GM10266 (cell line): ENCODE data around the gene ABCG5.

Source experiments
- DNase-seq: peaks from one replicate; pipeline ENCODE4 v3.0.0; 2012; ENCODE audit errors: extremely low spot score
- TF ChIP-seq, protein P1 (sequence below): IDR thresholded peaks from 2 replicates; pipeline ENCODE4 v1.5.1; 2012; ENCODE audit warnings: mild to moderate bottlenecking, low read depth; ENCODE audit not compliant: control insufficient read depth, insufficient read depth; ENCODE audit errors: missing control alignments

The ABCG5 gene

GRCh38 chr2:43810888-43811287 lies 27.8 kb downstream of the ABCG5 start:
- TF ChIP-seq, protein P1, sequence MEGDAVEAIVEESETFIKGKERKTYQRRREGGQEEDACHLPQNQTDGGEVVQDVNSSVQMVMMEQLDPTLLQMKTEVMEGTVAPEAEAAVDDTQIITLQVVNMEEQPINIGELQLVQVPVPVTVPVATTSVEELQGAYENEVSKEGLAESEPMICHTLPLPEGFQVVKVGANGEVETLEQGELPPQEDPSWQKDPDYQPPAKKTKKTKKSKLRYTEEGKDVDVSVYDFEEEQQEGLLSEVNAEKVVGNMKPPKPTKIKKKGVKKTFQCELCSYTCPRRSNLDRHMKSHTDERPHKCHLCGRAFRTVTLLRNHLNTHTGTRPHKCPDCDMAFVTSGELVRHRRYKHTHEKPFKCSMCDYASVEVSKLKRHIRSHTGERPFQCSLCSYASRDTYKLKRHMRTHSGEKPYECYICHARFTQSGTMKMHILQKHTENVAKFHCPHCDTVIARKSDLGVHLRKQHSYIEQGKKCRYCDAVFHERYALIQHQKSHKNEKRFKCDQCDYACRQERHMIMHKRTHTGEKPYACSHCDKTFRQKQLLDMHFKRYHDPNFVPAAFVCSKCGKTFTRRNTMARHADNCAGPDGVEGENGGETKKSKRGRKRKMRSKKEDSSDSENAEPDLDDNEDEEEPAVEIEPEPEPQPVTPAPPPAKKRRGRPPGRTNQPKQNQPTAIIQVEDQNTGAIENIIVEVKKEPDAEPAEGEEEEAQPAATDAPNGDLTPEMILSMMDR, result no peak

DNA sequence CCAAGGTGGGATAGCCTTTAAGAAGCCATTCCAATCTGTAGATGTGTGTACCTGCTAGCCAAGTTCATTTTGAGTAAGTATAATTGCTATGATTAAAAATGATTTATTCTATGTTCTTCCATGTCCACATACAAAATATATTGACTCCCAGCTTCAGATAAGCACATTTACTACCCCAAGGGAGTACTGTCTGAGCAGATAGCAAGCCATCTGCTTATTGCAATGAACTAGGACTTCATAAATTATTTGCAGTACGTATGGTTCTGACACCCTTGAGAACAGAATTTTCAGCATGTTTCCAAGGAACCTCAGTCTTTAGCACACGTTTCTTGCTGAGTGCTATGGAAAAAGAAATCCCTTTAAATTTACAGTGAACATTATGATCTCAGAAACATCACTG lies 28.2 kb downstream of the ABCG5 start:
- DNase-seq, result no peak
- TF ChIP-seq, protein P1, result no peak

More at GRCh38 chr2:43810888-43811287, 27.8 kb downstream of the ABCG5 start:
- DNase-seq, result no peak

GRCh38 chr2:43806719-43807031 lies 32.0 kb downstream of the ABCG5 start:
- no peak for DNase-seq
- TF ChIP-seq, protein P1, result no peak

DNA sequence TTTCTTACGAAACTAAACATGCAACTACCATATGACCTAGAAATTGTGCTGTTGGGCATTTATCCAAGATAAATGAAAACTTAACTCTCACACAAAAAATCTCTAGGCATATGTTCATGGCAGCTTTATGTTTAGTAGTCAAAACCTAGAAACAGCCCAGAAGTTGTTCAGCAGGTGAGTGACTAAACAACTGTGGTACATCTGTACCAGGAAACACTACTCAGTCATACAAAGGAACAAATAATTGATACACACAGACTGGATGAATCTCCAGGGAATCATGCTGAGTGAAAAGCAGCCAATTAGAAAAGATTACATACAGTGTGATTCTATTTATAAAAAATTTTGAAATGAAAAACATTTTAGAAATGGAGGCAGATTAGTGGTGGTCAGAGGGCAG lies 35.5 kb downstream of the ABCG5 start:
- TF ChIP-seq, protein P1, result no peak
- no peak for DNase-seq

- DNase-seq, result no peak
- TF ChIP-seq, protein P1, result no peak
Measured at GRCh38 chr2:43802135-43802534, 36.5 kb downstream of the ABCG5 start.

DNA sequence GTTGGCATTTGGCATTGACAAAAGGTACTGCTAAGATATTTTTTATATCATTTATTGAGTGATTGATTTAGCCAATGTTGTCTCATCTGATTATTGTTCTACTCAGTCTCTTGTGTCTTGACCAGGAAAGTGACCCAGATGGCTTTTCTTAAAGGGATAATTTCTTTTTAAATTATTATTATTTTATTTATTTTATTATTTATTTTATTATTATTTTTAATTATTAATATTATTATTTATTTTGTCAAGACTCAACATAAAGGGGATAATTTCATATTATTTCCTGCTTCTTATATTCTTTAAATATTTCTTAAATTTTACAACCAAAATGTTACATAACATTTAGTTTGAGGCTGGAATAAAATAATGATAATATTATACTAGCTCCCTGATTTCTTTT lies 37.7 kb downstream of the ABCG5 start:
- TF ChIP-seq, protein P1, result no peak
- no peak for DNase-seq

- no peak for DNase-seq
- TF ChIP-seq, protein P1, result no peak
Measured at GRCh38 chr2:43798300-43798699, 40.3 kb downstream of the ABCG5 start.

DNA sequence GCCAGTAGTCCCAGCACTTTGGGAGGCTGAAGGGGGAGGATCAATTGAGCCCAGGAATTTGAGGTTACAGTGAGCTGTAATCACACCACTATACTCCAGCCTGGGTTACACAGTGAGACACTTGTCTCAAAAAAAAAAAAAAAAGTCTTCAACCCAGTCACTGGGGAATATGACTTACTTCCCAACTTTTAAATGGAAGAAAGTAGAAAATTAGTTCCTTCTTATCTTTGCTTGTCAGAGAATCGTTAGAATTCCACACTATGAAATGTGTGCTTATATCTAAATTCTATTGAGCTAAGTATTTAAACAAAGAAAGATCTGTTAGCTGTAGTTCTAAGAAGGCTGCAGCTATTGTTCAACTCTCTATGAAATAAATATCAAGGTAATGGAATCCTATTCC lies 42.4 kb downstream of the ABCG5 start:
- TF ChIP-seq, protein P1, result no peak
- no peak for DNase-seq
